NCI-H146 treated with DMSO at 0.1 percent for 48 hours (cell line): ENCODE measurements around the gene PDE4B.

Experiments
- DNase-seq: peaks from one replicate; lab custom pipeline; 2025; ENCODE audit not compliant: unreplicated experiment; lab: John Stamatoyannopoulos, UW

PDE4B gene

DNA sequence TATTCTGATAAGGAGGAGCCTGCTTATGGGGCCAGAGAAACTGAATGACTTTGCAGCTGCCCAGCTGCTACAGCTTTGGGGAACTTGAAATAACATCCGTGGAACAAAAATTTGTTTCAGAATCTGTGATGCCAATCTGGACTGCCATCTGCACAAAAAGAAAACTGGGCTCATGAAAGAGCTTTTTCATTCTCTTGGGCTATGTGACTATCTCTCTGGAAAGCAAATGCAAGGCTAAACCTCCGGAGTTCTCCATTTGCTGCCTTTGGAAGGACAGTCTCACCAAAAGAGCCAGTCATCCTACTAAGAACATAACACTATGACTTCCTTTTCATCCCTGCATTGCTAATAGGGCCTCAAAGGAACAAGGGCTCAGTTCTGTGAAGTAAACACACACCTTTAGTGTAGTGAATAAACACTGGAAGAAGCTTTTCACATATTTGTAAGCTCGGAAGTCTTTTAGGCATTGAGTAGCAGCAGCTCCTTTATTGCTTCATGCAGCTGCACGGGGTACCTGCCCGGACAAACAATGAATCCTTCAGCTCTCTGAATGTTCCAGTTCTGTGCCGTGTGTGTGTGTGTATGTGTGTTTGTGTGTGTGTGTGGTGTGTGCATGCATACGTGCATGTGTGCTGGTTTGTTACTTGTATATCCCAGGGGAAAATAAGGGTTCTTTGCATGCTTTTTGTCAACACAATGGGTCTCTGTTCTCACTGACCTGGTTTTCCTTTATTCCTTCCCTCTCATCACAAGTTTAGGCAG, 485.7 kb downstream of the PDE4B start:
- no peak for DNase-seq

DNA sequence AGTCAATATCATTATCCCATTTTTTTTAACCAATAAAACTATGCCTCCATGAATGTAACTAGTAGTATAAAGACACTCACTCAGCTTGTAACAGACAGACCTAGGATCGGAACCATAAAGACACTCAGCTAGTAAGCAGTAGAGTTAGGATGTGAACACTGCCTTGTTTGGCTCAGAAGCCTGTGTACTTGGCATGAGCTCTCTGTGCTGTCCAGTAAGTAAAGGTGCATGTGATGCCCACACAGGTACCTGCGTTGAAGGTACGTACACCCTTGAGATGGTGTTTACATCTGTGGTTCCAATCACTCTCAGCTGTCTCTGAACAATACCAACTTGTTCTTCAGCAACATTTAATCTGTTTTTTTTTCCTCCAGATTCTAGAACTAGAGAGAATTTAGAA, 489.1 kb downstream of the PDE4B start:
- no peak for DNase-seq

DNA sequence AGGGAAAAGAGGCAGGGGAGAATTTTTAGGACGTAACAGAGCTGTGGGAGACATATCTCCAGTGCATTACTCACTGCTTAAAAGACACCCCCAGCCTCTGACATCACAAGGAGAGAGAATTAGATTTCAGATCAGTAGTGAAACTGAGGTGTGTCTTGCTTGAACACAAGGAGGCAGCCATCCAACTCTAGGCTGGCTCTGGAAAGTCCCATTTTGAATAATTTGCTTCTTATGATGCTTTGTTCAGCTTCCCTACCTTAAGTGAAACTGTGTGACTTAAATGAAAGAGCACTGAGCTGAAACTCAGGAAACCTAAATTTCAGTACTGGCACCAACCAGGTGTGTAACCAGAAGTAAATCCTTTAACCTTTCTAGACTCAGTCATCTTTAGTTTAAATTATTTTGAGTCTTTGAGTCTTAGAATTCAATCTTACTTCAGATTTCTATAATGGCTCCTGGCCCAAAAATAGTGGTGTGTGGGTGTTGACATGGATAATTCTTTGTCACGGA, 489.7 kb downstream of the PDE4B start:
- no peak for DNase-seq

- no peak for DNase-seq
Observed at GRCh38 chr1:66282891-66283621, 490.4 kb downstream of the PDE4B start.

DNA sequence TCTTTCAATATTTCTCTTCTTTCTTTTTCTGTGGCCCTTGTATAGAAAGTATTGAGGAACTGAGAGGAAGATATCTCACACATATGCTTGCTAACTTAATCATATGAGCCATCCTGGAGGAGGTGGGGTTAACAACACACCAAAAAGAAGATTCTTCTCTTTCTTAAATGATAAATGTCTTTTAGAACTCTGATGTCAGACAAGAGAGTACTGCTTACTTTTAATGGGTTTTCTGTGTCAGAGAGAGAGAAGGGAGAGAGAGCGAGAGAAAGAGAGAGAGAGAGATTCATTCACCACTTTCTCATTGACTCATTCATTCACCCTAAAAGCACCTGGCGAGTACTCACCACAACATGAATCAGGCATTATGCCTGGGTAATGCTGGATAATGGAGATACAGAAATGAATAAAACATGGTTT, 490.9 kb downstream of the PDE4B start:
- DNase-seq = no peak

DNA sequence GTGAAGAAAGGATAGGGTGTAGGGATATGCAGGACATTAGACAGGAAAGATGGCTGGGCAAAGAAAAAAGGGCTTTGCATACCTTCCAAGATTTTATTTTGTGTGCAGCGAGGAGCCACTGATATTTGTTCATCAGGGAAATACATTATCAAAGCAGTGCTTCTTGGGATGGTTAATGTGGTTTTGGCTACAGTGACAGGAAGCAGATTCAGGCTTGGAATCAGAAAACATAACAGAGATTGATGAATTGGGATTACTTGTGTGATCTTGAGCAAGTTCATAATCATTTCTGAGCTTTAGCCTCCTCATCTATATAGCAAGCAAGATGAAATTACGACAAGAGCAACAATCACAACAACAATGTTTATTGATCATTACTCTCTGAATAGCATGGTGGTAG, 492.1 kb downstream of the PDE4B start:
- DNase-seq = no peak

DNA sequence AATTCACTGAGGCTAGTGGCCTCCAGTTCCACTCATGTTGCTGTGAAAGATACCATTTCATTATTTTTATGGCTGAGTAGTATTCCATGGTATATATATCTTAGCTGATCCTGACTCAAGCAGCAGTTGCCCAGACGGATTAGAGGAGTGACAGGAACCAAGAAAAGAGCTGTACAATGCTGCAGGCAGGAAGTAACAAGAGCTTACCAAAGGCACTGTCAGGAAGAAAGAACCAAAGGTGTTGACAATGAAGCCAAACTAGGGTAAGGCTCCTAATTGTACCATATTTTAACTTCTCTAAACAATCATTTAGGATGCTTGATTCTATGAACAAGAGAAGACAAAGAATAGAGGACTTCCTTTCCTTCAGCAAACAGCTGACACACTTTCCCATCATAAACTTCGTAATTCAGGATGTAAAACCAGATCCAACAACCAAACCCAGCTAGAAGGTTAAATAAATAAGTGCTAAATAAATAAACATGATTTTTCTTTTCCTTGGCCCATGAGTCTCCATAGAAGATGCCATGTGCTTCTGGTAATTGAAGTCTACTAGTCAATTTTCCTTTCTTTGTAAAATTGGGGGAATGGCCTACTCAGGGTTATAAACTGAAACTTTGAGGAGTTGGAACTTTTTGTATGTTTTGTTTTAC, 493.0 kb downstream of the PDE4B start:
- no peak for DNase-seq

- DNase-seq = no peak
Observed at GRCh38 chr1:66286307-66286706, 493.6 kb downstream of the PDE4B start.

GRCh38 chr1:66288048-66288447, 495.4 kb downstream of the PDE4B start:
- no peak for DNase-seq

DNA sequence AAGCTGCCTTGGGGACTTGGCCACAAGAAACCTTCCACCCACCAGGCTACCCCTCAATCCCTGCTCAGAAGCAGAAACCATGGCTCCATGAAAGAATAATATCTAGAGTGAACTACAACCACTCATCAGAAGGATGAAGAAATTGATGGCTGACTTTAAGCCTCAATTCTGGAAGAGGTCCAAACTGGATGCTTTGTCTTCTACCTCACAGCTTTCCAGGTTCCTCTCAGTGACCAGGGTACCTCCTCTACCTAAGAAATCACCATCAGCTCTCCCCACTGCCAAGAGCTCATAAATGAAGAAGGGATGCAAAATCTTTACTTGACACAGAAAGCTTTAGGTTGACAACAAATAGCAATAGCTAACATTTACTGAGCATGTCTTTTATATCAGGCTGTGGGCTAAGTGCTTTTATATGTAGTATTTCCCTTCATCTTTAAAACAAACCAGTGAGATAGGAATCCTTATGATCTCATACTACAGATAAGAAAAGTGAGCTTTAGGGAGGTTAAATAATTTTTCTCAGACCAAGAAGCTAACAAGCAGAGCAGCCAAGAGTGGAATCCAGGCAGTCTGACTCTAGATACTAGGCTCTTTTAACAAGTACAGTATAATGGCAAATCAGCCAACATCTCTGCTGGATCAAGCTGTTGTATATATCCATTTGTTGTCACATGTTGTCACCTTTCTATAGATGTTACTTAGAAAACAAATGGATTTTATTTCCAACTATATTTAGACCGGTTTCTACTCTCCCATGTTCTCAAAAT, 498.3 kb downstream of the PDE4B start:
- DNase-seq = no peak

DNA sequence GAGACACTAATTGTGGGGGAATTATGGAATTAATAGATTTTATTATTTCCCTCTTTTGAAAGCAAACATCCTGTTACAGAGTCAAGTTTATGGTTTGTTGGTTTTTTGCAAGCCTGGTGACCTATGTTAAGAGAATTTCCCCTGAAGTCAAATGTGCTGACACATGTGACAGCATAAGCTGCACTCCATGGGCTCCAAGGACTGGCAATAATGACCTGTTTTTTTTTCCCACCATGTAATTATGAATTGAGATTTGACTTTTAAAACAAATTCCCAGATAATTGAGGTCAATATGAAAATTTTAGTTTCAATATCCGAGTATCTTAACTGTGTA, 498.8 kb downstream of the PDE4B start:
- DNase-seq = no peak

DNA sequence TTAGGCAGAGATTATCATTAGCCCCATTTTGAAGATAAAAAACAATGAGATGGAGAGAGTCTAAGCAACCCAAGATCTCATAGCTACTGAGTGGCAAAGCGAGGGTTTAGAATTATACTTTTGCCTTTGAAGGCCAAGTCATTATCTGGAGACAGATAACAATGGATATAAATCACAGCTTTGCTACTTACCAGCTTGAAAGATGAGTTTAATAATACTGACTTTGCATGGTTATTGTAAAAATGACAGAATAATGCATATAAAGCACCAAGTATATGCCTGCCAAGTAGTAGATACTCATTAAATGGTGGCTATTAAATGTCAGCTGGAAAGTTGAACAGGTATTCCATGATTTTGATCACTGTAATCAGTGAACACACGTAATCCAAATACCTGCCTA, 499.6 kb downstream of the PDE4B start:
- no peak for DNase-seq

DNA sequence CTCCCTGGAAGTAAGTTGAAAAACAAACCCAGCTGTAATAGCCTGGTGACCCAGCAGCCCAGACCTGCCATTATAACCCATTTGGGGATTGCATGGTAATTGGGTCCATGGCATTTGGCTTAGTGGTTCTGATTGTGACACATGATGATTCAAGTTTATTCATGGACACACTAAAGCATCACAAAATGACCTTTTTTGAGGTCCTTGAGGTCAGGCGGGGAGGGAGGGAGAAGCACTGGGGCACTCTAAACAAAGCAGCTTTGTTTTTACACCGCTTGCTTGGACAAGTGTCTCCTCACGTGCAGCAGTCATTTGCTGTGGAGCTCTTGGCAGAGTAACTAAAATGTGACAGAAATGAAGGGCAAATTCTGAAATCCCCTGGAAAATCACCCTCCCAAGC, 500.2 kb downstream of the PDE4B start:
- DNase-seq = no peak

DNA sequence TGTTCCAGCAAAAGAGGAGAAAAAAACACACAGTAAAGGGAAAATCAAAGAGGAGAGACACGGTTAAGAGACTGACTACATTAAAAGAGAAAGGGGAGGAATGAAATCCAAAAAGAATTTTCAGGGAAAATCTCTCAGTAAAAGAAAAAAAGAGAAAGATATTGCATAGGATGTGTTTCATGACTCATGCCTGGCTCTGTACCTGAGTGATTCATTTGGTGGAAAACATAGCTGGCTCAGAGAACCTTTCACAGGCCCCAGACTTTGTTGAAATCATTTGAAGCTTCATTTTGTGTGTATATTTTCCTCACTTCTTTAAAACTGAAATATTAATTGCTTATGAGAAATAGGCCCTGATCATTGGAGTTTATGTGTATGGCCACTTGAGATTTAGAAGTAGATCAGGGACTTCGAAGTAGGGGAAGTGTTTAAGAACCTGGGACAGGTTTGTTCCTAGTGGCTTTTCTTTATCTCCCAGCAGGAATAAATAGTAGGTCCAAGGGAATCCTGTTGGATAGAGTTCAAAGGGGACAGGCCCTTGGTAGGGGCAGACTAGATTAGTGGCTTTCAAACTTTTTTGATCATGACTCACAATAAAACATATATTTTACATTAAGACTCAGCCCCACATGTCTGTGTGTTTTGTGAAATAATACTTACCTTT, 502.1 kb downstream of the PDE4B start:
- no peak for DNase-seq

DNA sequence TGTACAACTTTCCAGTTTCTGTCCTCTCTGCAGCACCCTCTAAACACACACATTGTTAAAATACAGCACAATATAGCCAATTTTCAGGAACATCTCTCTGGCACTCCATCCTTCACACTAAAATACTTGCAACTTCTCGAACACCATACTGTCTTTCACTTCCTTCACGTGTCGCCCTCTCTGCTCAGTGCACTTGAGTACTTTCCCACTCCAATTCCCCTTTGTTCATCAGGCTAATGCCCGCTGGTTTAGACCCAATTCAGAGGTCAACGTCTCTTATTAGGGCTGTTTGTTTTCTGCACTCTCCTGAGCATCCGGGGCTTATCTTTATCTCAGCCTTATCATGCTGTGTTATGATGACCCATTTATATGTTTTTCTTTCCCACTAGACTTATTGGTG, 503.1 kb downstream of the PDE4B start:
- no peak for DNase-seq

DNA sequence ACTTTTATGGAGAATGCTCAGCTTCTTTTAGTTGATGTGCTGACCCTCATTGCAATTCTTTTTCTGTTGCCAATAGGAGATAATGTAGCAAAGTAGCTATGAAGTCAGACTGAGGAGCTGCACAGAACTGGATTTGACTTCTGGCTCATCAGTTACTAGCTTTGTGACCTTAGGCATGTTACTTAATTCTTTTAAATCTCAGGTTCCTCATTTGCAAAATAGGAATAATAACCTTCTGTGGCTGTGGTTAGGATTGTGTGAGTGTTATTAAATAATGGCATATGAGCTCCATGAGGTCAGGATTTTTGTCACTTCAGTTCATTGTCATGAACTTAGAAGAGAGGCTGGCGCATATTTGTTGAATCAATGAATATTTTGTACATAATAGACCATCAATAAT, 503.7 kb downstream of the PDE4B start:
- DNase-seq = no peak

DNA sequence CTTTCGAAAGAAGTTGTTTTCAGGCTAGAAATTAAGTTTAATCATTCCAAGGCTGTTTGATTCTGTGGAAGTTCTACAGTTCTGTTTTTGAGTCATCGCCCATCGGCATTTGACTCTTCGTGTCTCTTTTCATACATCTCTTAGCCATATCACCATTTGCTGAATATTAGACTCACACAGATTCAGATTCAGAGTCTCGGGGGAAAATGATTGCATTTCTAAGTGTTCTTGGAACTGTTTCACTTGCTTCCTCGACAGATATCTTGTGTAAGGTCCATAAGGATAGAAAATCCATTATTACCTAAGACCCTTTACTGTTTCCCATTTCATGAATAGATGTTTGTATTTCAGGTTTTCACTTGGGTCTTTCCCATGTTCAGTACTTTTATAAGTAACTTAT, 504.3 kb downstream of the PDE4B start:
- DNase-seq = no peak

DNA sequence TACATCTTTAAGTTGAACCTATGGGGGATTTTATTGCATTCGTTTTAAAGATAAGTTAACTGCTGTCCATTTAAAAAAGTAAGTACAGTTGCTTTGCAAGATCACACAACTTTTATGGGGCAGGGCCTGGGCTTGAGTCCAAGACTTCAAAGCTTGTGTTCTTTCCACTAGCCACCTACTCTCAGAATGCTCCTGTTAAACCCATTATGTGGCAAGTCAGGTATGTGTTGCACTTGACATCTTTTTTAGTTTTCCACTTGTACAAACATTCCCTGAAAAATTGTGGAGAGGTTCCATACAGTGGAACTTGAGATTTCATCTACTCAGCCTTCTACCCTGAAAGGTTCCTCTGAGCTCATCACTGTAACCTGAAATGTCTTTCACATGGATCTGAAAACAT, 505.8 kb downstream of the PDE4B start:
- DNase-seq = no peak

- DNase-seq = no peak
Observed at GRCh38 chr1:66300280-66300971, 507.7 kb downstream of the PDE4B start.

GRCh38 chr1:66300972-66301451, 508.3 kb downstream of the PDE4B start:
- DNase-seq = no peak
